Neural cell (in vitro differentiated cells): ENCODE results near the gene TRIM66. TPM values are rescaled to one million over a fixed set of nuclear protein-coding genes. Genes with fewer than 3 reads are reported as not detected.

Experiments used
- H2AFZ ChIP-seq: fragments of 200-600, 300-800 bp; sonication (generic), shearing (Covaris generic); 2 replicates; pipeline ENCODE4 v1.6.0; 2014; ENCODE audit warnings: low read depth, mild to moderate bottlenecking, antibody characterized with exemption, low read length, moderate library complexity
- H3F3A ChIP-seq: fragments of 200-600 bp; shearing (Covaris generic); 2 replicates; pipeline ENCODE4 v1.6.1; 2016; ENCODE audit warnings: mild to moderate bottlenecking, moderate library complexity, mixed read lengths, antibody characterized with exemption, low read length; ENCODE audit not compliant: insufficient read depth, poor library complexity, severe bottlenecking
- H3K27ac ChIP-seq: fragments of 200-600, 300-800 bp; sonication (generic), shearing (Covaris generic); 2 replicates; pipeline ENCODE4 v1.5.1; 2014; ENCODE audit warnings: mild to moderate bottlenecking, low read length, moderate library complexity
- H3K27me3 ChIP-seq: fragments of 300-800, 200-600 bp; sonication (generic), shearing (Covaris generic); 2 replicates; pipeline ENCODE4 v1.6.0; 2014; ENCODE audit warnings: mild to moderate bottlenecking, low read depth, low read length, moderate library complexity; ENCODE audit not compliant: insufficient read depth
- H3K36me3 ChIP-seq: fragments of 300-800, 200-600 bp; sonication (generic), shearing (Covaris generic); 2 replicates; pipeline ENCODE4 v1.5.1; 2014; ENCODE audit warnings: mild to moderate bottlenecking, antibody characterized with exemption, low read length, moderate library complexity; ENCODE audit not compliant: insufficient read depth
- H3K4me2 ChIP-seq: fragments of 300-800, 200-600 bp; sonication (generic), shearing (Covaris generic); 2 replicates; pipeline ENCODE4 v1.6.0; 2014; ENCODE audit warnings: mild to moderate bottlenecking, low read length
- H3K4me3 ChIP-seq: fragments of 300-800, 200-600 bp; sonication (generic), shearing (Covaris generic); 2 replicates; pipeline ENCODE4 v1.5.1; 2014; ENCODE audit warnings: mild to moderate bottlenecking, low read length, moderate library complexity
- H3K79me2 ChIP-seq: fragments of 200-600 bp; shearing (Covaris generic); replicated peaks from 2 replicates; pipeline ENCODE4 v1.6.0; 2014; ENCODE audit warnings: mild to moderate bottlenecking, low read length, moderate library complexity; ENCODE audit not compliant: insufficient read depth
- H3K9ac ChIP-seq: fragments of 300-800, 200-600 bp; sonication (generic), shearing (Covaris generic); 2 replicates; pipeline ENCODE4 v1.6.1; 2016; ENCODE audit warnings: mild to moderate bottlenecking, low read length, mixed read lengths
- H3K9me2 ChIP-seq: fragments of 200-600 bp; shearing (Covaris generic); 2 replicates; pipeline ENCODE4 v1.6.1; 2016; ENCODE audit warnings: mild to moderate bottlenecking, low read length, mixed read lengths; ENCODE audit not compliant: insufficient read depth
- H3K9me3 ChIP-seq: fragments of 200-600, 300-800 bp; sonication (generic), shearing (Covaris generic); 2 replicates; pipeline ENCODE4 v1.6.1; 2016; ENCODE audit warnings: mild to moderate bottlenecking, mixed run types, low read length, moderate library complexity, mixed read lengths
- H4K20me1 ChIP-seq: fragments of 200-600 bp; shearing (Covaris generic); 2 replicates; pipeline ENCODE4 v1.6.1; 2016; ENCODE audit warnings: mild to moderate bottlenecking, mixed run types; ENCODE audit not compliant: insufficient read depth
- CTCF ChIP-seq: fragments of 450-650 bp; IDR thresholded peaks from 2 replicates; pipeline ENCODE4 v1.5.1; 2014; ENCODE audit warnings: antibody characterized with exemption, mild to moderate bottlenecking, moderate library complexity; ENCODE audit not compliant: poor library complexity, severe bottlenecking
- EP300 ChIP-seq: fragments of 450-650 bp; conservative IDR thresholded peaks from 2 replicates; pipeline ENCODE4 v1.6.1; 2014; ENCODE audit warnings: antibody characterized with exemption, mild to moderate bottlenecking, moderate library complexity; ENCODE audit not compliant: poor library complexity, severe bottlenecking
- EZH2 ChIP-seq: fragments of 200-600, 300-800 bp; shearing (Covaris generic), sonication (generic); IDR thresholded peaks from 2 replicates; pipeline ENCODE4 v1.6.1; 2014; ENCODE audit warnings: antibody characterized with exemption, low read length, borderline replicate concordance, mild to moderate bottlenecking; ENCODE audit not compliant: insufficient read depth, poor library complexity, severe bottlenecking
- MXI1 ChIP-seq: fragments of 450-650 bp; conservative IDR thresholded peaks from 2 replicates; pipeline ENCODE4 v1.6.1; 2014; ENCODE audit warnings: antibody characterized with exemption, mild to moderate bottlenecking; ENCODE audit not compliant: poor library complexity, severe bottlenecking
- POLR2AphosphoS5 ChIP-seq: IDR thresholded peaks from 2 replicates; pipeline ENCODE4 v1.6.1; 2012
- RAD21 ChIP-seq: fragments of 450-650 bp; conservative IDR thresholded peaks from 2 replicates; pipeline ENCODE4 v1.6.1; 2014; ENCODE audit warnings: antibody characterized with exemption, mild to moderate bottlenecking, moderate library complexity
- REST ChIP-seq: IDR thresholded peaks from 2 replicates; pipeline ENCODE4 v1.6.1; 2012; ENCODE audit warnings: borderline replicate concordance
- SMC3 ChIP-seq: fragments of 450-650 bp; conservative IDR thresholded peaks from 2 replicates; pipeline ENCODE4 v1.6.1; 2014; ENCODE audit warnings: antibody characterized with exemption, mild to moderate bottlenecking, moderate library complexity; ENCODE audit not compliant: poor library complexity
- TAF1 ChIP-seq: IDR thresholded peaks from 2 replicates; pipeline ENCODE4 v1.6.1; 2012; ENCODE audit warnings: low read depth
- polyA plus RNA-seq: library from polyadenylated mRNA; depleted of rRNA; stranded (reverse); fragments of >200 nt; gene quantifications from 2 replicates; pipeline ENCODE4 v1.2.3, GENCODE V29; 2014

TRIM66 gene
- polyA plus RNA-seq, 1 donor from 2014 or later: 0.82 TPM

GRCh38 chr11:8720868-8721608 lies 38.6 kb upstream of the TRIM66 start:
- Histone ChIP-seq H3K79me2 (no peaks in the 10 kb centered on the region), H3K9ac (no peak overlapping the region), H4K20me1 (no peaks in the 10 kb centered on the region), H3F3A (no peaks in the 10 kb centered on the region), H3K9me2 (no peaks in the 10 kb centered on the region), H3K27ac (no peak overlapping the region), H3K27me3 (no peaks in the 10 kb centered on the region), H3K4me3 (no peak overlapping the region), H2AFZ (no peak overlapping the region), H3K36me3 (no peaks in the 10 kb centered on the region), H3K9me3 (no peaks in the 10 kb centered on the region), H3K4me2 (no peak overlapping the region)
- TF ChIP-seq MXI1 (no peak), TAF1 (no peak), POLR2AphosphoS5 (no peak), REST (no peak), EP300 (no peak), RAD21 (no peak), EZH2 (no peak), CTCF (no peak), SMC3 (no peak)

GRCh38 chr11:8720352-8720751 lies 37.9 kb upstream of the TRIM66 start:
- no peaks in the 10 kb centered on the region for H3K9me2 ChIP-seq
- no peak overlapping the region for H3K27ac ChIP-seq
- no peaks in the 10 kb centered on the region for H4K20me1 ChIP-seq
- no peak overlapping the region for H3K4me3 ChIP-seq
- no peaks in the 10 kb centered on the region for H3K27me3 ChIP-seq
- H3K9me3 ChIP-seq: no peaks in the 10 kb centered on the region
- no peaks in the 10 kb centered on the region for H3K79me2 ChIP-seq
- TF ChIP-seq CTCF (no peak), RAD21 (no peak), REST (no peak), POLR2AphosphoS5 (no peak), SMC3 (no peak), EP300 (no peak), EZH2 (no peak), TAF1 (no peak), MXI1 (no peak)
- H3F3A ChIP-seq: no peaks in the 10 kb centered on the region
- no peak overlapping the region for H2AFZ ChIP-seq
- no peaks in the 10 kb centered on the region for H3K36me3 ChIP-seq
- no peak overlapping the region for H3K4me2 ChIP-seq
- H3K9ac ChIP-seq: no peak overlapping the region
